Measurements from ENCODE around the gene CXCL10.

Gene CXCL10

GRCh38 chr4:75992462-75992861, 30.8 kb downstream of the CXCL10 start:
- DNase-seq (ENCODE audit: low read depth in 2 of 2) = no peak

- no peak for DNase-seq (ENCODE audit: low read depth in 2 of 2)
Observed at GRCh38 chr4:75989846-75990528, 33.3 kb downstream of the CXCL10 start.

- no peak for DNase-seq (ENCODE audit: low read depth in 2 of 2)
Observed at GRCh38 chr4:75985116-75985515, 38.2 kb downstream of the CXCL10 start.

GRCh38 chr4:75980576-75980975, 42.7 kb downstream of the CXCL10 start:
- DNase-seq (ENCODE audit: low read depth in 2 of 2) = no peak

- DNase-seq (ENCODE audit: low read depth in 2 of 2) = no peak
Observed at GRCh38 chr4:75976177-75976576, 47.1 kb downstream of the CXCL10 start.

GRCh38 chr4:75973766-75974165, 49.5 kb downstream of the CXCL10 start:
- no peak for DNase-seq (ENCODE audit: low read depth in 2 of 2)

Data from stimulated activated CD4-positive, alpha-beta T cell treated with anti-CD3 and anti-CD28 coated beads, Interleukin-1b, Interleukin-23, amount 100 ng/mL, for 4 hours (primary cell).